K562 (cell line): ENCODE results near the gene YJU2. TPM values are rescaled to one million over a fixed set of nuclear protein-coding genes. Genes with fewer than 3 reads are reported as not detected.

Experiments
- CEBPG ChIP-seq, 3 experiments: fragments of 200-800 bp in 1 of 3; sonication (Bioruptor generic) in 1 of 3; sonication (generic) in 1 of 3; formaldehyde crosslinking in 1 of 3; IDR thresholded peaks in 2 of 3; conservative IDR thresholded peaks in 1 of 3; 2 replicates each; pipeline versions ENCODE4 v1.6.1 to v1.8.0; 2016 to 2022; ENCODE audit warnings: missing compliant biosample characterization in 2 of 3, missing genetic modification characterization in 2 of 3, mild to moderate bottlenecking in 1 of 3, missing genetic modification reagents in 1 of 3
- HNRNPL ChIP-seq: fragments of 200-400 bp; formaldehyde crosslinking; IDR thresholded peaks from 2 replicates; pipeline ENCODE4 v1.6.1; 2017; ENCODE audit warnings: low read depth, mild to moderate bottlenecking, low read length
- NCOA2 ChIP-seq, 2 experiments: fragments of 450-650 bp; IDR thresholded peaks; 2 replicates each; pipeline ENCODE4 v1.6.1; 2018; ENCODE audit warnings: mild to moderate bottlenecking in 2 of 2, moderate library complexity in 1 of 2; ENCODE audit not compliant: partially characterized antibody in 2 of 2
- SMAD4 ChIP-seq: fragments of 250-450 bp; sonication (Bioruptor Pico); conservative IDR thresholded peaks from 2 replicates; pipeline ENCODE4 v1.8.0; 2021; ENCODE audit warnings: inconsistent platforms, mild to moderate bottlenecking, moderate library complexity
- SMARCE1 ChIP-seq: fragments of 450-650 bp; IDR thresholded peaks from 2 replicates; pipeline ENCODE4 v1.7.1; 2016; ENCODE audit warnings: mild to moderate bottlenecking
- ZNF24 ChIP-seq: fragments of 450-650 bp; IDR thresholded peaks from 2 replicates; pipeline ENCODE4 v1.6.1; 2016
- ZNF274 ChIP-seq: IDR thresholded peaks from 2 replicates; pipeline ENCODE4 v1.6.1; 2011; ENCODE audit warnings: low read depth, mild to moderate bottlenecking, low read length, moderate library complexity, borderline replicate concordance
- polyA plus RNA-seq, 8 experiments: library from polyadenylated mRNA; depleted of rRNA in 4 of 8; stranded (reverse) in 5 of 8; unstranded in 3 of 8; fragments of >200 nt; fragmentation: Nextera tagmentation in 2 of 8; fragmentation: Illumina TruSeq in 1 of 8; extraction: Ambion mirVana in 2 of 8; extraction: Trizol in 1 of 8; gene quantifications; 2 replicates each; pipeline versions ENCODE4 v1.2.1 to v1.2.3, GENCODE V29; 2011 to 2014; ENCODE audit warnings: inconsistent platforms in 1 of 8, missing spikeins in 1 of 8
- total RNA-seq, 7 experiments: library from RNA; depleted of rRNA in 6 of 7; stranded (reverse); fragments of >200 nt in 6 of 7; fragmentation: Illumina TruSeq in 2 of 7; extraction: Trizol in 2 of 7; gene quantifications; 2 replicates each; pipeline versions ENCODE4 v1.2.1 to v1.2.3, GENCODE V29; 2011 to 2021; ENCODE audit warnings: low replicate concordance in 1 of 7
- TF ChIP-seq, protein P1 (sequence below): fragments of 200-600 bp; sonication (generic); IDR thresholded peaks from one replicate; pipeline ENCODE4 v1.6.1; 2012; ENCODE audit warnings: mild to moderate bottlenecking, low read depth, low read length, inconsistent platforms
- TF ChIP-seq, protein P2 (sequence below): sonication (generic); IDR thresholded peaks from 2 replicates; pipeline ENCODE4 v1.6.1; 2016
- TF ChIP-seq, protein P3 (sequence below): fragments of 250-450 bp; sonication (Bioruptor Pico); IDR thresholded peaks from 2 replicates; pipeline ENCODE4 v1.4.0; 2020; ENCODE audit warnings: mild to moderate bottlenecking, moderate library complexity

YJU2 gene
- total and polyA plus RNA-seq, 9 of the 15 experiments (the other 6 are each of a cell fraction or from before 2014, with no cell fraction given), result 0.41 to 34.9 (median 19.3) TPM

GRCh38 chr19:4197625-4198466 lies 49.0 kb upstream of the YJU2 start (continued):
- TF ChIP-seq, protein P1, sequence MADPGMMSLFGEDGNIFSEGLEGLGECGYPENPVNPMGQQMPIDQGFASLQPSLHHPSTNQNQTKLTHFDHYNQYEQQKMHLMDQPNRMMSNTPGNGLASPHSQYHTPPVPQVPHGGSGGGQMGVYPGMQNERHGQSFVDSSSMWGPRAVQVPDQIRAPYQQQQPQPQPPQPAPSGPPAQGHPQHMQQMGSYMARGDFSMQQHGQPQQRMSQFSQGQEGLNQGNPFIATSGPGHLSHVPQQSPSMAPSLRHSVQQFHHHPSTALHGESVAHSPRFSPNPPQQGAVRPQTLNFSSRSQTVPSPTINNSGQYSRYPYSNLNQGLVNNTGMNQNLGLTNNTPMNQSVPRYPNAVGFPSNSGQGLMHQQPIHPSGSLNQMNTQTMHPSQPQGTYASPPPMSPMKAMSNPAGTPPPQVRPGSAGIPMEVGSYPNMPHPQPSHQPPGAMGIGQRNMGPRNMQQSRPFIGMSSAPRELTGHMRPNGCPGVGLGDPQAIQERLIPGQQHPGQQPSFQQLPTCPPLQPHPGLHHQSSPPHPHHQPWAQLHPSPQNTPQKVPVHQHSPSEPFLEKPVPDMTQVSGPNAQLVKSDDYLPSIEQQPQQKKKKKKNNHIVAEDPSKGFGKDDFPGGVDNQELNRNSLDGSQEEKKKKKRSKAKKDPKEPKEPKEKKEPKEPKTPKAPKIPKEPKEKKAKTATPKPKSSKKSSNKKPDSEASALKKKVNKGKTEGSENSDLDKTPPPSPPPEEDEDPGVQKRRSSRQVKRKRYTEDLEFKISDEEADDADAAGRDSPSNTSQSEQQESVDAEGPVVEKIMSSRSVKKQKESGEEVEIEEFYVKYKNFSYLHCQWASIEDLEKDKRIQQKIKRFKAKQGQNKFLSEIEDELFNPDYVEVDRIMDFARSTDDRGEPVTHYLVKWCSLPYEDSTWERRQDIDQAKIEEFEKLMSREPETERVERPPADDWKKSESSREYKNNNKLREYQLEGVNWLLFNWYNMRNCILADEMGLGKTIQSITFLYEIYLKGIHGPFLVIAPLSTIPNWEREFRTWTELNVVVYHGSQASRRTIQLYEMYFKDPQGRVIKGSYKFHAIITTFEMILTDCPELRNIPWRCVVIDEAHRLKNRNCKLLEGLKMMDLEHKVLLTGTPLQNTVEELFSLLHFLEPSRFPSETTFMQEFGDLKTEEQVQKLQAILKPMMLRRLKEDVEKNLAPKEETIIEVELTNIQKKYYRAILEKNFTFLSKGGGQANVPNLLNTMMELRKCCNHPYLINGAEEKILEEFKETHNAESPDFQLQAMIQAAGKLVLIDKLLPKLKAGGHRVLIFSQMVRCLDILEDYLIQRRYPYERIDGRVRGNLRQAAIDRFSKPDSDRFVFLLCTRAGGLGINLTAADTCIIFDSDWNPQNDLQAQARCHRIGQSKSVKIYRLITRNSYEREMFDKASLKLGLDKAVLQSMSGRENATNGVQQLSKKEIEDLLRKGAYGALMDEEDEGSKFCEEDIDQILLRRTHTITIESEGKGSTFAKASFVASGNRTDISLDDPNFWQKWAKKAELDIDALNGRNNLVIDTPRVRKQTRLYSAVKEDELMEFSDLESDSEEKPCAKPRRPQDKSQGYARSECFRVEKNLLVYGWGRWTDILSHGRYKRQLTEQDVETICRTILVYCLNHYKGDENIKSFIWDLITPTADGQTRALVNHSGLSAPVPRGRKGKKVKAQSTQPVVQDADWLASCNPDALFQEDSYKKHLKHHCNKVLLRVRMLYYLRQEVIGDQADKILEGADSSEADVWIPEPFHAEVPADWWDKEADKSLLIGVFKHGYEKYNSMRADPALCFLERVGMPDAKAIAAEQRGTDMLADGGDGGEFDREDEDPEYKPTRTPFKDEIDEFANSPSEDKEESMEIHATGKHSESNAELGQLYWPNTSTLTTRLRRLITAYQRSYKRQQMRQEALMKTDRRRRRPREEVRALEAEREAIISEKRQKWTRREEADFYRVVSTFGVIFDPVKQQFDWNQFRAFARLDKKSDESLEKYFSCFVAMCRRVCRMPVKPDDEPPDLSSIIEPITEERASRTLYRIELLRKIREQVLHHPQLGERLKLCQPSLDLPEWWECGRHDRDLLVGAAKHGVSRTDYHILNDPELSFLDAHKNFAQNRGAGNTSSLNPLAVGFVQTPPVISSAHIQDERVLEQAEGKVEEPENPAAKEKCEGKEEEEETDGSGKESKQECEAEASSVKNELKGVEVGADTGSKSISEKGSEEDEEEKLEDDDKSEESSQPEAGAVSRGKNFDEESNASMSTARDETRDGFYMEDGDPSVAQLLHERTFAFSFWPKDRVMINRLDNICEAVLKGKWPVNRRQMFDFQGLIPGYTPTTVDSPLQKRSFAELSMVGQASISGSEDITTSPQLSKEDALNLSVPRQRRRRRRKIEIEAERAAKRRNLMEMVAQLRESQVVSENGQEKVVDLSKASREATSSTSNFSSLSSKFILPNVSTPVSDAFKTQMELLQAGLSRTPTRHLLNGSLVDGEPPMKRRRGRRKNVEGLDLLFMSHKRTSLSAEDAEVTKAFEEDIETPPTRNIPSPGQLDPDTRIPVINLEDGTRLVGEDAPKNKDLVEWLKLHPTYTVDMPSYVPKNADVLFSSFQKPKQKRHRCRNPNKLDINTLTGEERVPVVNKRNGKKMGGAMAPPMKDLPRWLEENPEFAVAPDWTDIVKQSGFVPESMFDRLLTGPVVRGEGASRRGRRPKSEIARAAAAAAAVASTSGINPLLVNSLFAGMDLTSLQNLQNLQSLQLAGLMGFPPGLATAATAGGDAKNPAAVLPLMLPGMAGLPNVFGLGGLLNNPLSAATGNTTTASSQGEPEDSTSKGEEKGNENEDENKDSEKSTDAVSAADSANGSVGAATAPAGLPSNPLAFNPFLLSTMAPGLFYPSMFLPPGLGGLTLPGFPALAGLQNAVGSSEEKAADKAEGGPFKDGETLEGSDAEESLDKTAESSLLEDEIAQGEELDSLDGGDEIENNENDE, result no peak
- TF ChIP-seq, protein P2, sequence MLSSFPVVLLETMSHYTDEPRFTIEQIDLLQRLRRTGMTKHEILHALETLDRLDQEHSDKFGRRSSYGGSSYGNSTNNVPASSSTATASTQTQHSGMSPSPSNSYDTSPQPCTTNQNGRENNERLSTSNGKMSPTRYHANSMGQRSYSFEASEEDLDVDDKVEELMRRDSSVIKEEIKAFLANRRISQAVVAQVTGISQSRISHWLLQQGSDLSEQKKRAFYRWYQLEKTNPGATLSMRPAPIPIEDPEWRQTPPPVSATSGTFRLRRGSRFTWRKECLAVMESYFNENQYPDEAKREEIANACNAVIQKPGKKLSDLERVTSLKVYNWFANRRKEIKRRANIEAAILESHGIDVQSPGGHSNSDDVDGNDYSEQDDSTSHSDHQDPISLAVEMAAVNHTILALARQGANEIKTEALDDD, result no peak
- no peak for TF ChIP-seq SMARCE1
- no peak for TF ChIP-seq CEBPG (CRISPR knock-in tag; IDR thresholded peaks at IDR 0.05)
- no peak for TF ChIP-seq CEBPG (tag; conservative IDR thresholded peaks at IDR 0.05 in 1 of 2, IDR thresholded peaks at IDR 0.05 in 1 of 2)
- TF ChIP-seq NCOA2 (IDR thresholded peaks at IDR 0.05; ENCODE audit: partially characterized antibody in 2 of 2), result no peak
- TF ChIP-seq SMAD4 (CRISPR knock-in tag), result no peak
- TF ChIP-seq, protein P3, sequence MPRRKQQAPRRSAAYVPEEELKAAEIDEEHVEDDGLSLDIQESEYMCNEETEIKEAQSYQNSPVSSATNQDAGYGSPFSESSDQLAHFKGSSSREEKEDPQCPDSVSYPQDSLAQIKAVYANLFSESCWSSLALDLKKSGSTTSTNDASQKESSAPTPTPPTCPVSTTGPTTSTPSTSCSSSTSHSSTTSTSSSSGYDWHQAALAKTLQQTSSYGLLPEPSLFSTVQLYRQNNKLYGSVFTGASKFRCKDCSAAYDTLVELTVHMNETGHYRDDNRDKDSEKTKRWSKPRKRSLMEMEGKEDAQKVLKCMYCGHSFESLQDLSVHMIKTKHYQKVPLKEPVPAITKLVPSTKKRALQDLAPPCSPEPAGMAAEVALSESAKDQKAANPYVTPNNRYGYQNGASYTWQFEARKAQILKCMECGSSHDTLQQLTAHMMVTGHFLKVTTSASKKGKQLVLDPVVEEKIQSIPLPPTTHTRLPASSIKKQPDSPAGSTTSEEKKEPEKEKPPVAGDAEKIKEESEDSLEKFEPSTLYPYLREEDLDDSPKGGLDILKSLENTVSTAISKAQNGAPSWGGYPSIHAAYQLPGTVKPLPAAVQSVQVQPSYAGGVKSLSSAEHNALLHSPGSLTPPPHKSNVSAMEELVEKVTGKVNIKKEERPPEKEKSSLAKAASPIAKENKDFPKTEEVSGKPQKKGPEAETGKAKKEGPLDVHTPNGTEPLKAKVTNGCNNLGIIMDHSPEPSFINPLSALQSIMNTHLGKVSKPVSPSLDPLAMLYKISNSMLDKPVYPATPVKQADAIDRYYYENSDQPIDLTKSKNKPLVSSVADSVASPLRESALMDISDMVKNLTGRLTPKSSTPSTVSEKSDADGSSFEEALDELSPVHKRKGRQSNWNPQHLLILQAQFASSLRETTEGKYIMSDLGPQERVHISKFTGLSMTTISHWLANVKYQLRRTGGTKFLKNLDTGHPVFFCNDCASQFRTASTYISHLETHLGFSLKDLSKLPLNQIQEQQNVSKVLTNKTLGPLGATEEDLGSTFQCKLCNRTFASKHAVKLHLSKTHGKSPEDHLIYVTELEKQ, result no peak
- peak; percentile 100 for TF ChIP-seq ZNF24
- no peak for TF ChIP-seq ZNF274
- TF ChIP-seq HNRNPL, result no peak
